GM21786 (cell line): ENCODE results near the gene URB2.

ENCODE experiments used
- ATAC-seq: cut with Tn5 transposase; IDR thresholded peaks from one replicate; pipeline ENCODE4 v1.9.1; 2021; ENCODE audit not compliant: unreplicated experiment

Gene URB2

GRCh38 chr1:229643996-229644745, 18.1 kb downstream of the URB2 start:
- ATAC-seq: peak; percentile 80

GRCh38 chr1:229645324-229645993, 19.4 kb downstream of the URB2 start:
- ATAC-seq: no peak

GRCh38 chr1:229648406-229648805, 22.4 kb downstream of the URB2 start:
- no peak for ATAC-seq

GRCh38 chr1:229650045-229650444, 24.0 kb downstream of the URB2 start:
- no peak for ATAC-seq

- ATAC-seq: no peak
Measured at GRCh38 chr1:229651546-229651945, 25.5 kb downstream of the URB2 start.

DNA sequence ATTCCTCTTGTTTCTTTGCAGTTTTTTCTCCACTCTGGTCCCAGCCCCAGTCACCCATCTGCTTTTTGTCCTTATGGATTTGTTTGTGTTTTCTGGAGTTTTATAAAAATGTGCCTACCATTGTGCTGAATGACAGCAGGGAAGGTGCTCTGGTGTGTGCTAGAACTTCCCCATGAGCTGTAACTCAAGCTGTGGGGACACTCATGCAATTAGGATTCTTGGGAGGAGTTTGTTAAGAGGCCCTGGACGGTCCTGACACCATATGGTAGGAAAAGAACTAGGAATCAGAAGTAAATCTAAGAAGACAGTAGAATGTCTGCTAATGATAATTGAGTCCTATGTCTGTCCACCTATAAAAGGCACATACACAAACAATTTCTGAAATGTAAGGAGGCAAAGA, 27.4 kb downstream of the URB2 start:
- no peak for ATAC-seq

DNA sequence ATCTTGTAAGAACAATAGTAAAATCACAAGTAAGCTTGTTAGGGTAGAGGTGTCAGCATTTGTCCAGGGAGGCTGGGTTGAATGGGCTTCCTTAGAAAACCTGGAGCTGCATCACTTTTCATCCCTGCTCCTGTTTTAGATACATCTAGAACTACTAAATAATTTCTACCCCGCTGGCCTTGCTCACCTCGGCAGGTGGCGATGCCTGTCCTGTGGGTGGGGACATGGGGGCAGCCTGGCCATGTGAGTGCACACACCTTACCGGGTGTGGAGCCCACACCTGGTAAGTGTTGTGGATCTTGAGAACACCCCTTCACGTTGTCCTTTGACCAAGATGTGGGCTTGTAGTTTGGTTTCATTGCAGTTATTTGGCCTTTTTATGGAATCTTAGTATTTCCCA, 29.7 kb downstream of the URB2 start:
- no peak for ATAC-seq

DNA sequence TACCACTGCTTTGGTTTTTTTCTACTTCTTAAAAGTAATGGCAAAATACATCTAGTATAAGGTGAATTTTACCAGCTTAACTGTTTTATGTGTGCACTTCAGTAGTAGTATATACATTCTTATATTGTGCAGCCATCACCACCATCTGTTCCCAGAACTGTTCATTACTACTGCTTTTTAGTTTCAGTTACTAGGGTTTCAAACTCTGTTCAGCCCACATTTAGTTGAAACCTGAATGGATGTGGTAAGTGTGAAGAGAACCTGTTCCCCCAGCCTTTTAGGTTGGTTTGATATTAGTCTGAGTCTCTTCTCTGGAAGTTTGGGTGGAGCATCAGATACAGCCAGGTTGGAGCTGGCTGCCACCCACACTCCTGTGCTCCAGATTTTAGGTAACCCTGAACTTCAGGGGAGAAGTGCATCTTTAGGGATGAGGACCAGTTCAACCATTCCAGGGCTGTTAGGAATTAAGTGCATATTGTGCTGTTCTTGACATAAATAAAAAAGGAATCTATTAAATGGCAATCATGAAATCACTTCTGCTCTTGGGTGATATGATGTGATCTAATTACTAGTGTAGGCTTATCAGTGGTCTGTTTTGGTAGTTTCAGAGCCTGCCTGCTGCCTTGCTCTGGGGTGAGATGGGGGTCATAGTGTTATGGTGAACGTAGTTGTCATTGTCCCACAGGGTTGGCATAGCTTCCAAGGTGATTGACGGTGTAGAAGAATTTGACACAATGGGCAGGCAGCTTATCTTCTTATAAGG, 32.1 kb downstream of the URB2 start:
- ATAC-seq: peak; percentile 56

- peak; percentile 69 for ATAC-seq
Measured at GRCh38 chr1:229661022-229661877, 35.2 kb downstream of the URB2 start.

DNA sequence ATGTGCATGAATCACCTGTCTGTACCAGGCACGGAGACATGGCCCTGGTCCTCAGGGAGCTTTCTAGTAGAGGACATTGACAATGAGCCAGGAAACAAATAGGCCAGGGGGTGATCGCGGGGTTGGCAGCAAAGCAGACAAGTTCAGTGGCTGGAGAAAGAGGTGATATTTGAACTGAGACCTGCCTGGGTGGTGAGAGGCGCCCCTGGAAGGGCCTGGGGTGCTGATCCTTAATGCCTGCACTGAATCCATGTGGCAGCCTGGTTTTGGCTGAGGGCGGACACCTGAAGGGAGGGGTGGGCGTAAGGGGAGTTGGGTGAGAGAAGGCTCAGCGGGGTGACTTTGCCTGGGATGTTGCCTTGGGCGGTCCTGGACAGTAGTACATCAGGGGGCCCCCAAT, 35.9 kb downstream of the URB2 start:
- no peak for ATAC-seq

GRCh38 chr1:229664133-229664689, 38.2 kb downstream of the URB2 start:
- peak; percentile 63 for ATAC-seq

DNA sequence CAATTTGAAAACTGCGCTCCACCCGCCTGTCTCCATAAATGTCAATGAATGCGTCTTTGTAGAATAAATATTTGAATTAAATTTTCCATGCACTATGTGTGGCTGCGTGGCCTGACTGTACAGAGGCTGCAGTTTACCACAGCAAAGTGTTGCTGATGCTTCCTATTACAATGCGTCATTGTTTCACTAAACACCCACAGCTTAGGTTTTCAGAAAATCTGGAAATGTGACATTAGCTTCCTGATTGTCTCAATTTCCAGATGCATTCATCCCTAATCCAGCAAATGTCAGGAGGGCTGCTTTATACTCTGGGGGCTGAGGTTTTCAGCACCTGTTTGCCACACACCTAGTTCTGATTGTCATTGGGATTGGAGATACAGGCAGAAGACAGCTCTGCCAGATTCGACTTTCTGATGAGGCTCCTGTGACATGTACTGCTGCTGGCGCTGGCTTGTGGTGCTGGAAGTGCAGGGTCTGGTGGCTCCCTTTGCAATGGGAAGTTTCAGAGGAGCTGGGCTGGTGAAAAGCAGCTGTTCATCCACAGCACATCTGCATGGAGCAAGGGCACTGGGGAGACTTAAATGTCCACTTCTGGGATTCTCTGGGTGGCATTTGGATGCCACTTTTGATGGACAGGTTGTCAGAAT, 40.0 kb downstream of the URB2 start:
- no peak for ATAC-seq

GRCh38 chr1:229666585-229666984, 40.5 kb downstream of the URB2 start:
- no peak for ATAC-seq

GRCh38 chr1:229669333-229669732, 43.3 kb downstream of the URB2 start:
- no peak for ATAC-seq

- no peak for ATAC-seq
Measured at GRCh38 chr1:229671310-229671709, 45.3 kb downstream of the URB2 start.

DNA sequence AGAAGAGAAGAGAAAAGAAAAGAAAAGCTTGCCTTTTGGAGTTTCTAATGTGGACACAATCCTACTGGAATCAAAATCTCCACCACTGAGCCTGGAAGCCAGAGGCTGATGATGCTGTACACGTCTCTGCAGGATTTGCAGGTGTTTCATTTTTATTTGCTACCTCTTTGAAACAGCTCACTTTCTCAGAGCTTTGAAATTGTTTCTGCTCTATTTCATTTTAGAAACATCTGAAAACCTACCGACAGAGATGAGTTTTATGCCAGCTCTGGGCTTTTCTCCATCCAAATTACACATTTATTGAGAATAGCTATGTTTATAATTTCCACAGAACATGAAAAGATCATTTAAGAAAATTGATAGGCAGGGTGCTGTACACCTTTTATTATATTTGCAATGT, 46.2 kb downstream of the URB2 start:
- ATAC-seq: no peak

DNA sequence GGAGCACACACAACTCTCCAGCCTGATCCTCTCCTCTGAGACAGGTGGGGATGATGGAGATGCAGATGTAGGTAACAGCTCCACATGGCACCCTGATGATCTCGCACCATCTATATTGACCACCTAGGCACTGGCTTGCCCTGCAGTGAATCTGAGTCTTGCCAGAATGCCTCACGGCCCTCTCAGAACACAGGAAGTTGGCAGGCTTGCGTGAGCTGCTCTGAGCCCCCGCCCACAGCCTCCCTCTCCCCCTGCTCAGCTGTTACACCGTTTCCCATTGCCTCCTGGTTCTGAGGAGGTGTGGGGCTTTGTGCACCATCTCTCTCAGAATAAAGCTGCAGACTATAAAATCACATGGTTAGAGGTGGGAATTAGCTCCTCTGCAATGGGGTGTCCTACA, 48.0 kb downstream of the URB2 start:
- ATAC-seq: no peak

GRCh38 chr1:229675396-229675795, 49.3 kb downstream of the URB2 start:
- no peak for ATAC-seq

GRCh38 chr1:229685149-229685548, 59.1 kb downstream of the URB2 start:
- ATAC-seq: no peak

DNA sequence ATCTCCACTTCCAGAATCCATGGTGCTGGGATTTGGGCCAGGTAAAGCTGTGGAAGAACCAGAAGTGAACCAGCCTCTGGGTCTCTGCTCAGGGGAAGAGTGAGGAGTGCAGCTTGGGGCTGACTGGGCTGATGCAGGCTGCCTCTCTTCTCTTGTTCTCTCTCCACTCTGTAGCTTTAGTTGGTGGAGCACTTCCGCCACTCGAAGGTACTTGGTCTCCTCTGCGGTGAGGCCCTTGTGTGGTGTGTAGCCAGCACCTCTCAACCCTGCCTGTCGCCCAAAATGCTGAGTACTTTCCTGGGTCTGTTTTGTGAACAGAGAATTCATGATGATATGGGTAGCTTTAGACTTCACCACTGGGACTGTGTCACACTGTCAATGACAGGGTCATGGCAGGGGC, 63.2 kb downstream of the URB2 start:
- ATAC-seq: no peak
